A172 (cell line): ENCODE results near the gene ITIH1. TPM values are rescaled to one million over a fixed set of nuclear protein-coding genes. Genes with fewer than 3 reads are reported as not detected.

Source experiments
- DNase-seq: peaks from one replicate; pipeline ENCODE4 v3.0.0-alpha.2; 2015; ENCODE audit warnings: low spot score
- total RNA-seq: library from RNA; depleted of rRNA; stranded (reverse); fragments of >200 nt; shearing (Covaris generic); gene quantifications from 2 replicates; pipeline ENCODE4 v1.2.3, GENCODE V29; 2014

ITIH1 gene
- total RNA-seq, 1 experiment from 2014 or later = not detected

- no peak for DNase-seq
These were observed 39.3 kb downstream of the ITIH1 start for GRCh38 chr3:52816654-52817053.

GRCh38 chr3:52817221-52817620 is 39.8 kb downstream of the ITIH1 start:
- no peak for DNase-seq

- DNase-seq = no peak
These were observed 40.5 kb downstream of the ITIH1 start for GRCh38 chr3:52817860-52818259.

- DNase-seq = no peak
These were observed 42.5 kb downstream of the ITIH1 start for GRCh38 chr3:52819936-52820335.

GRCh38 chr3:52820736-52821135 is 43.3 kb downstream of the ITIH1 start:
- DNase-seq = no peak

- DNase-seq = no peak
These were observed 45.0 kb downstream of the ITIH1 start for GRCh38 chr3:52822363-52822762.

- DNase-seq = no peak
These were observed 46.6 kb downstream of the ITIH1 start for GRCh38 chr3:52824037-52824436.

- DNase-seq = no peak
These were observed 50.0 kb downstream of the ITIH1 start for GRCh38 chr3:52827441-52827840.

GRCh38 chr3:52827866-52828376 is 50.5 kb downstream of the ITIH1 start:
- no peak for DNase-seq

GRCh38 chr3:52829482-52829881 is 52.1 kb downstream of the ITIH1 start:
- no peak for DNase-seq

GRCh38 chr3:52829906-52830463 is 52.6 kb downstream of the ITIH1 start:
- DNase-seq = no peak

- DNase-seq = no peak
These were observed 53.3 kb downstream of the ITIH1 start, which contains the start of gene ITIH4 for GRCh38 chr3:52830535-52831258. Gene ITIH4, minus strand, starts transcription at chr3:52830672. Its CDS starts 30 bp downstream, at chr3:52830642.

GRCh38 chr3:52831500-52832301 is 54.3 kb downstream of the ITIH1 start:
- DNase-seq = peak; percentile 83

GRCh38 chr3:52833202-52833601 is 55.8 kb downstream of the ITIH1 start:
- DNase-seq = no peak

GRCh38 chr3:52834871-52835501 is 57.6 kb downstream of the ITIH1 start, which contains the start of gene MUSTN1:
Gene MUSTN1, minus strand, starts transcription at chr3:52835019. Its CDS starts 71 bp downstream, at chr3:52834948.
- no peak for DNase-seq

- no peak for DNase-seq
These were observed 58.5 kb downstream of the ITIH1 start for GRCh38 chr3:52835766-52836470.

GRCh38 chr3:52836471-52836845 is 59.1 kb downstream of the ITIH1 start:
- no peak for DNase-seq

- DNase-seq = no peak
These were observed 59.6 kb downstream of the ITIH1 start for GRCh38 chr3:52836986-52837385.

- DNase-seq = no peak
These were observed 61.3 kb downstream of the ITIH1 start for GRCh38 chr3:52838561-52839267.

- DNase-seq = no peak
These were observed 61.8 kb downstream of the ITIH1 start for GRCh38 chr3:52839268-52839575.
